Spleen (tissue), 11 donors: ENCODE data around the gene ZNF814. TPM values are rescaled to one million over a fixed set of nuclear protein-coding genes. Genes with fewer than 3 reads are reported as not detected.
"Not testable (repeated sequence)": the region's sequence is repeated elsewhere in the genome, so short reads cannot be mapped to it uniquely, and the experiment has no call there.

Source experiments
- DNase-seq: peaks from one replicate; pipeline ENCODE4 v3.0.0-alpha.2; 2020
- H3K27ac ChIP-seq, 8 donors: fragments of 200-600 bp; sonication (generic) in 7 of 8; 1 replicate in 4 of 8; 2 replicates in 4 of 8; pipeline versions ENCODE4 v1.5.0 to v1.8.0; 2016 to 2021; ENCODE audit warnings: inconsistent platforms in 4 of 8, mild to moderate bottlenecking in 4 of 8, moderate library complexity in 1 of 8
- H3K27me3 ChIP-seq, 7 donors: fragments of 200-600 bp; sonication (generic) in 6 of 7; replicated peaks in 1 of 7; 1 replicate in 4 of 7; 2 replicates in 3 of 7; pipeline versions ENCODE4 v1.5.0 to v1.8.0; 2016 to 2021; ENCODE audit warnings: inconsistent platforms in 3 of 7, mild to moderate bottlenecking in 1 of 7
- H3K36me3 ChIP-seq, 6 donors: fragments of 200-600 bp; sonication (generic) in 5 of 6; 1 replicate in 4 of 6; 2 replicates in 2 of 6; pipeline versions ENCODE4 v1.5.0 to v1.8.0; 2016 to 2021; ENCODE audit warnings: inconsistent platforms in 2 of 6
- H3K4me1 ChIP-seq, 6 donors: fragments of 200-600 bp; sonication (generic) in 5 of 6; 1 replicate in 3 of 6; 2 replicates in 3 of 6; pipeline versions ENCODE4 v1.5.0 to v1.8.0; 2016 to 2021; ENCODE audit warnings: inconsistent platforms in 3 of 6
- H3K4me3 ChIP-seq, 8 donors: fragments of 200-600 bp; sonication (generic) in 7 of 8; 1 replicate in 4 of 8; 2 replicates in 4 of 8; pipeline versions ENCODE4 v1.5.0 to v1.8.0; 2016 to 2021; ENCODE audit warnings: inconsistent platforms in 4 of 8, mild to moderate bottlenecking in 4 of 8, moderate library complexity in 2 of 8
- H3K9me3 ChIP-seq, 8 donors: fragments of 200-600 bp; sonication (generic) in 7 of 8; 1 replicate in 4 of 8; 2 replicates in 4 of 8; pipeline versions ENCODE4 v1.5.0 to v1.8.0; 2016 to 2021; ENCODE audit warnings: inconsistent platforms in 4 of 8
- CTCF ChIP-seq, 11 experiments: fragments of 200-600 bp in 7 of 11; fragments of 450-650 bp in 4 of 11; sonication (generic) in 4 of 11; IDR thresholded peaks in 8 of 11; conservative IDR thresholded peaks in 3 of 11; 1 replicate in 7 of 11; 2 replicates in 4 of 11; pipeline versions ENCODE4 v1.4.0 to v1.8.0; 2016 to 2021; ENCODE audit warnings: antibody characterized with exemption in 11 of 11, inconsistent platforms in 4 of 11, mild to moderate bottlenecking in 1 of 11
- POLR2A ChIP-seq, 3 donors: fragments of 450-650 bp; IDR thresholded peaks; one replicate each; pipeline ENCODE4 v1.5.1; 2017; ENCODE audit warnings: antibody characterized with exemption in 3 of 3, mild to moderate bottlenecking in 1 of 3
- POLR2AphosphoS5 ChIP-seq, 3 donors: sonication (generic); formaldehyde crosslinking; IDR thresholded peaks; one replicate each; pipeline ENCODE4 v1.5.1; 2017; ENCODE audit warnings: antibody characterized with exemption in 3 of 3
- WGBS, 5 donors: extraction: QIAGEN DNeasy Blood & Tissue Kit in 3 of 5; methylation state at CpG; one replicate each; pipeline versions ENCODE4 v1.1.5 to v1.1.7; 2013 to 2018; 5-methylcytosine and 5-hydroxymethylcytosine counted together
- intact Hi-C: fragments of 100-400 bp; cut with DNase I; formaldehyde crosslinking; loops from one replicate; pipeline ENCODE4 v1.15.0; 2023; ENCODE audit warnings: low total_unique reads
- polyA plus RNA-seq, 3 donors: library from polyadenylated mRNA; stranded (reverse); fragments of 200-250 nt; gene quantifications; one replicate each; pipeline ENCODE4 v1.2.1, GENCODE V29; 2013
- total RNA-seq, 7 donors: library from RNA; depleted of rRNA in 3 of 7; stranded (reverse); fragments of >200 nt in 3 of 7; fragmentation: NEBNext Ultra II Directional in 4 of 7; extraction: Animal tissue kit (Norgen Biotek cat#: 25700) in 4 of 7; gene quantifications; one replicate each; pipeline versions ENCODE4 v1.1.0 to v1.2.1, GENCODE V29; 2016 to 2021
- donor health status: healthy with polysubstance abuse.
- donor health status: DM: no; HTN: no; CAD: no; lungs with moderate emphysema.
- donor health status: DM: no; HTN: no; CAD: no.
- donor health status: Bipolar disorder and iron deficiency.
- donor health status: healthy.
- donor health status: DM: no; HTN: no; CAD: no.
- donor health status: DM: yes; HTN: yes; CAD: no.

Gene ZNF814
- total and polyA plus RNA-seq, 10 donors, result 15.4 to 48.1 (median 30.7) TPM

- peaks cover 0 to 78% (median 13%) of the 10 kb centered on the region in 8 donors for H3K9me3 ChIP-seq
- H3K27me3 ChIP-seq, result no peaks in the 10 kb centered on the region
- WGBS, 5 donors, result 75 to 84% (median 77%) methylated on average over 6 of the region's 6 CpGs
- peaks cover 0 to 49% (median 24%) of the 10 kb centered on the region in 6 donors for H3K36me3 ChIP-seq
- DNase-seq, result no peak
- TF ChIP-seq CTCF (IDR thresholded peaks at IDR 0.05 in 8 of 11, conservative IDR thresholded peaks at IDR 0.05 in 3 of 11) (no peak), POLR2A (IDR thresholded peaks at IDR 0.05) (no peak), POLR2AphosphoS5 (IDR thresholded peaks at IDR 0.05) (no peak)
- peak overlapping the region in 1 of 8 donors; percentile 18 for H3K27ac ChIP-seq
- peaks cover 0 to 17% (median 0%) of the 10 kb centered on the region in 6 donors for H3K4me1 ChIP-seq
- intact Hi-C loops, result loop anchor here (10.0 kb wide), 1 partner anchor 800 kb away; no protein-coding TSS in a partner anchor
- H3K4me3 ChIP-seq, result no peak overlapping the region
Observed at GRCh38 chr19:57905258-57905657, 16.4 kb upstream of the ZNF814 start.

- no peak overlapping the region for H3K27ac ChIP-seq
- H3K4me3 ChIP-seq, result no peak overlapping the region
- WGBS, 5 donors, result 63 to 77% (median 65%) methylated on average over 7 of the region's 7 CpGs
- peaks cover 0 to 17% (median 0%) of the 10 kb centered on the region in 6 donors for H3K4me1 ChIP-seq
- TF ChIP-seq CTCF (IDR thresholded peaks at IDR 0.05 in 8 of 11, conservative IDR thresholded peaks at IDR 0.05 in 3 of 11) (peak in 1 of 11 experiments; percentile 15), POLR2AphosphoS5 (IDR thresholded peaks at IDR 0.05) (no peak)
- H3K27me3 ChIP-seq, result no peaks in the 10 kb centered on the region
- H3K36me3 ChIP-seq, result peaks cover 0 to 37% (median 14%) of the 10 kb centered on the region in 6 donors
- intact Hi-C loops, result loop anchor here (10.0 kb wide), 1 partner anchor 799 kb away; no protein-coding TSS in a partner anchor
- H3K9me3 ChIP-seq, result peaks cover 0 to 71% (median 11%) of the 10 kb centered on the region in 8 donors
- no peak for DNase-seq
Observed at GRCh38 chr19:57903618-57904184, 14.9 kb upstream of the ZNF814 start.

GRCh38 chr19:57900311-57900710 is 11.5 kb upstream of the ZNF814 start:
- Histone ChIP-seq H3K9me3 (peaks cover 0 to 46% (median 0%) of the 10 kb centered on the region in 8 donors), H3K4me3 (no peak overlapping the region), H3K36me3 (peaks cover 0 to 11% (median 0%) of the 10 kb centered on the region in 6 donors), H3K27ac (no peak overlapping the region), H3K27me3 (no peaks in the 10 kb centered on the region), H3K4me1 (peaks cover 0 to 21% (median 0%) of the 10 kb centered on the region in 6 donors)
- TF ChIP-seq POLR2A (IDR thresholded peaks at IDR 0.05) (no peak), CTCF (IDR thresholded peaks at IDR 0.05 in 8 of 11, conservative IDR thresholded peaks at IDR 0.05 in 3 of 11) (no peak), POLR2AphosphoS5 (IDR thresholded peaks at IDR 0.05) (no peak)
- intact Hi-C loops, result loop anchor here (10.0 kb wide), 1 partner anchor 796 kb away; no protein-coding TSS in a partner anchor
- 76 to 91% (median 83%) methylated on average over 5 of the region's 5 CpGs for WGBS, 5 donors
- no peak for DNase-seq

- H3K27me3 ChIP-seq, intact Hi-C loops: not testable (repeated sequence)
Observed at GRCh38 chr19:57890706-57891105, 1.9 kb upstream of the ZNF814 start.

More at GRCh38 chr19:57890706-57891105, 1.9 kb upstream of the ZNF814 start:
- H3K36me3 ChIP-seq, result peaks cover 0 to 11% (median 2%) of the 10 kb centered on the region in 6 donors
- not testable (repeated sequence) for H3K27ac ChIP-seq, H3K4me3 ChIP-seq, DNase-seq
- WGBS, 5 donors, result 60 to 87% (median 76%) methylated on average over 3 of the region's 3 CpGs
- peaks cover 0 to 30% (median 14%) of the 10 kb centered on the region in 8 donors for H3K9me3 ChIP-seq
- peaks cover 8 to 32% (median 22%) of the 10 kb centered on the region in 6 donors for H3K4me1 ChIP-seq
